Activated naive CD4-positive, alpha-beta T cell treated with anti-CD3 and anti-CD28 coated beads for 36 hours (primary cell): ENCODE results near the gene GSK3B. TPM values are rescaled to one million over a fixed set of nuclear protein-coding genes. Genes with fewer than 3 reads are reported as not detected.

Experiments
- CTCF ChIA-PET: fragments of 350-600 bp; sonication (Branson Sonifier 250); formaldehyde crosslinking; loops from one replicate; lab custom pipeline; 2021; ENCODE audit warnings: antibody characterized with exemption; lab: Charles Lee
- DNase-seq: peaks from one replicate; pipeline ENCODE4 v3.0.0-alpha.2; 2020
- H3K27ac Mint-ChIP-seq: one replicate; pipeline ENCODE4 v1.8.0; 2021; ENCODE audit warnings: mild to moderate bottlenecking, mixed read lengths
- H3K27me3 Mint-ChIP-seq: one replicate; pipeline ENCODE4 v1.8.0; 2021; ENCODE audit warnings: low read depth, mixed read lengths
- H3K36me3 Mint-ChIP-seq: one replicate; pipeline ENCODE4 v1.8.0; 2021; ENCODE audit warnings: low read depth, mixed read lengths
- H3K4me1 Mint-ChIP-seq: one replicate; pipeline ENCODE4 v1.8.0; 2021; ENCODE audit warnings: low read depth, mixed read lengths
- H3K4me3 Mint-ChIP-seq: one replicate; pipeline ENCODE4 v1.8.0; 2021; ENCODE audit warnings: mild to moderate bottlenecking, moderate library complexity, mixed read lengths
- H3K9me3 Mint-ChIP-seq: one replicate; pipeline ENCODE4 v1.8.0; 2021; ENCODE audit warnings: mixed read lengths
- intact Hi-C: fragments of 100-400 bp; cut with micrococcal nuclease; formaldehyde crosslinking; loops from one replicate; pipeline ENCODE4 v1.15.1; 2023
- total RNA-seq, 2 experiments: library from RNA; stranded (reverse); gene quantifications; one replicate each; pipeline ENCODE4 v1.2.3, GENCODE V29; 2021

GSK3B gene
- total RNA-seq, 2 experiments from 2014 or later = 25.9 to 27.8 TPM

- Mint-ChIP-seq H3K36me3 (peaks cover 39% of the 10 kb centered on the region), H3K27me3 (no peaks in the 10 kb centered on the region), H3K4me3 (no peak overlapping the region), H3K4me1 (peaks cover 58% of the 10 kb centered on the region), H3K27ac (no peak overlapping the region), H3K9me3 (peaks cover 24% of the 10 kb centered on the region)
- CTCF ChIA-PET = no interaction called here
- intact Hi-C loops = no loop called here
- no peak for DNase-seq
Measured at GRCh38 chr3:120049881-120050539, 44.2 kb downstream of the GSK3B start.

- Mint-ChIP-seq H3K9me3 (peaks cover 26% of the 10 kb centered on the region), H3K4me3 (no peak overlapping the region), H3K27ac (no peak overlapping the region), H3K27me3 (no peaks in the 10 kb centered on the region), H3K4me1 (peaks cover 53% of the 10 kb centered on the region), H3K36me3 (peaks cover 41% of the 10 kb centered on the region)
- no peak for DNase-seq
- intact Hi-C loops = no loop called here
- CTCF ChIA-PET = no interaction called here
Measured at GRCh38 chr3:120049072-120049471, 45.2 kb downstream of the GSK3B start.

GRCh38 chr3:120048355-120049041 lies 45.7 kb downstream of the GSK3B start:
- CTCF ChIA-PET = no interaction called here
- no peak for DNase-seq
- H3K4me3 Mint-ChIP-seq = no peak overlapping the region
- intact Hi-C loops = no loop called here
- H3K9me3 Mint-ChIP-seq = peaks cover 29% of the 10 kb centered on the region
- no peak overlapping the region for H3K27ac Mint-ChIP-seq
- H3K4me1 Mint-ChIP-seq = peaks cover 53% of the 10 kb centered on the region
- H3K36me3 Mint-ChIP-seq = peaks cover 43% of the 10 kb centered on the region
- no peaks in the 10 kb centered on the region for H3K27me3 Mint-ChIP-seq

GRCh38 chr3:120047686-120048085 lies 46.6 kb downstream of the GSK3B start:
- Mint-ChIP-seq H3K9me3 (peaks cover 37% of the 10 kb centered on the region), H3K27ac (no peak overlapping the region), H3K4me3 (no peak overlapping the region), H3K27me3 (no peaks in the 10 kb centered on the region), H3K4me1 (peaks cover 49% of the 10 kb centered on the region), H3K36me3 (peaks cover 49% of the 10 kb centered on the region)
- intact Hi-C loops = no loop called here
- DNase-seq = no peak
- CTCF ChIA-PET = no interaction called here

- CTCF ChIA-PET = interaction anchor here (0.6 to 1.7 kb wide), 3 partner anchors 61 to 376 kb away, joined by 3 to 5 read pairs (median 3); no protein-coding TSS in a partner anchor
- no peak for DNase-seq
- H3K4me1 Mint-ChIP-seq = peaks cover 17% of the 10 kb centered on the region
- H3K4me3 Mint-ChIP-seq = no peak overlapping the region
- peaks cover 71% of the 10 kb centered on the region for H3K9me3 Mint-ChIP-seq
- H3K27ac Mint-ChIP-seq = no peak overlapping the region
- no peaks in the 10 kb centered on the region for H3K27me3 Mint-ChIP-seq
- H3K36me3 Mint-ChIP-seq = peaks cover 69% of the 10 kb centered on the region
- intact Hi-C loops = loop anchor here (2.0 kb wide), 1 partner anchor 106 kb away; no protein-coding TSS in a partner anchor
Measured at GRCh38 chr3:120040813-120041377, 53.4 kb downstream of the GSK3B start.

GRCh38 chr3:120039642-120040610 lies 54.3 kb downstream of the GSK3B start:
- Mint-ChIP-seq H3K36me3 (peaks cover 60% of the 10 kb centered on the region), H3K4me1 (peaks cover 20% of the 10 kb centered on the region), H3K27ac (no peak overlapping the region), H3K9me3 (peaks cover 61% of the 10 kb centered on the region), H3K4me3 (no peak overlapping the region), H3K27me3 (no peaks in the 10 kb centered on the region)
- CTCF ChIA-PET = interaction anchor here (0.6 to 1.7 kb wide), 3 partner anchors 60 to 377 kb away, joined by 3 to 5 read pairs (median 3); no protein-coding TSS in a partner anchor
- no peak for DNase-seq
- intact Hi-C loops = loop anchor here (2.0 kb wide), 1 partner anchor 107 kb away; no protein-coding TSS in a partner anchor

- peaks cover 19% of the 10 kb centered on the region for H3K36me3 Mint-ChIP-seq
- peaks cover 10% of the 10 kb centered on the region for H3K9me3 Mint-ChIP-seq
- intact Hi-C loops = no loop called here
- peaks cover 42% of the 10 kb centered on the region for H3K4me1 Mint-ChIP-seq
- CTCF ChIA-PET = no interaction called here
- no peak for DNase-seq
- no peak overlapping the region for H3K27ac Mint-ChIP-seq
- no peak overlapping the region for H3K4me3 Mint-ChIP-seq
- no peaks in the 10 kb centered on the region for H3K27me3 Mint-ChIP-seq
Measured at GRCh38 chr3:120033596-120033995, 60.7 kb downstream of the GSK3B start.

GRCh38 chr3:120031561-120031960 lies 62.7 kb downstream of the GSK3B start:
- H3K9me3 Mint-ChIP-seq = peaks cover 5% of the 10 kb centered on the region
- no peak for DNase-seq
- intact Hi-C loops = no loop called here
- CTCF ChIA-PET = no interaction called here
- no peak overlapping the region for H3K27ac Mint-ChIP-seq
- peaks cover 12% of the 10 kb centered on the region for H3K36me3 Mint-ChIP-seq
- no peaks in the 10 kb centered on the region for H3K27me3 Mint-ChIP-seq
- H3K4me1 Mint-ChIP-seq = peaks cover 47% of the 10 kb centered on the region
- no peak overlapping the region for H3K4me3 Mint-ChIP-seq

- H3K27me3 Mint-ChIP-seq = no peaks in the 10 kb centered on the region
- no peak overlapping the region for H3K4me3 Mint-ChIP-seq
- peaks cover 59% of the 10 kb centered on the region for H3K4me1 Mint-ChIP-seq
- no peak overlapping the region for H3K27ac Mint-ChIP-seq
- intact Hi-C loops = loop anchor here (5.0 kb wide), 1 partner anchor 92 kb away; no protein-coding TSS in a partner anchor
- no peak for DNase-seq
- peaks cover 12% of the 10 kb centered on the region for H3K36me3 Mint-ChIP-seq
- H3K9me3 Mint-ChIP-seq = peaks cover 5% of the 10 kb centered on the region
- CTCF ChIA-PET = no interaction called here
Measured at GRCh38 chr3:120029749-120030148, 64.5 kb downstream of the GSK3B start.

GRCh38 chr3:120028271-120029047 lies 65.8 kb downstream of the GSK3B start:
- H3K9me3 Mint-ChIP-seq = peaks cover 2% of the 10 kb centered on the region
- no peak overlapping the region for H3K27ac Mint-ChIP-seq

GRCh38 chr3:120027226-120027625 lies 67.0 kb downstream of the GSK3B start:
- Mint-ChIP-seq H3K27me3 (no peaks in the 10 kb centered on the region), H3K27ac (no peak overlapping the region), H3K4me1 (peaks cover 67% of the 10 kb centered on the region), H3K4me3 (no peak overlapping the region), H3K36me3 (no peaks in the 10 kb centered on the region), H3K9me3 (no peaks in the 10 kb centered on the region)
- CTCF ChIA-PET = no interaction called here
- intact Hi-C loops = loop anchor here (5.0 kb wide), 1 partner anchor 90 kb away; no protein-coding TSS in a partner anchor
- DNase-seq = no peak

More at GRCh38 chr3:120028271-120029047, 65.8 kb downstream of the GSK3B start:
- peaks cover 61% of the 10 kb centered on the region for H3K4me1 Mint-ChIP-seq
- H3K27me3 Mint-ChIP-seq = no peaks in the 10 kb centered on the region
- intact Hi-C loops = loop anchor here (5.0 kb wide), 1 partner anchor 91 kb away; no protein-coding TSS in a partner anchor
- no peak for DNase-seq
- H3K4me3 Mint-ChIP-seq = no peak overlapping the region
- peaks cover 8% of the 10 kb centered on the region for H3K36me3 Mint-ChIP-seq
- CTCF ChIA-PET = no interaction called here
